Mammary epithelial cell (primary cell): ENCODE results near the gene PPIP5K1.

ENCODE experiments used
- CTCF ChIP-seq, 2 donors: IDR thresholded peaks in 1 of 2; conservative IDR thresholded peaks in 1 of 2; 2 replicates each; pipeline ENCODE4 v1.5.1; 2011 to 2012; ENCODE audit warnings: inconsistent platforms in 2 of 2, low read length in 2 of 2, mild to moderate bottlenecking in 2 of 2, control low read depth in 1 of 2, low read depth in 1 of 2; ENCODE audit not compliant: insufficient read depth in 1 of 2; ENCODE audit errors: extremely low read depth in 1 of 2
- EZH2 ChIP-seq: IDR thresholded peaks from 2 replicates; pipeline ENCODE4 v1.6.1; 2012; ENCODE audit warnings: low read length, inconsistent platforms, borderline replicate concordance

GRCh38 chr15:43517354-43518196 is 72.4 kb downstream of the PPIP5K1 start, which contains the start of gene MAP1A:
- TF ChIP-seq CTCF (conservative IDR thresholded peaks at IDR 0.05 in 1 of 2, IDR thresholded peaks at IDR 0.05 in 1 of 2; ENCODE audit: extremely low read depth in 1 of 2, insufficient read depth in 1 of 2, low read depth in 1 of 2, low read length in 2 of 2) (no peak), EZH2 (no peak)
